CD4-positive, alpha-beta memory T cell (primary cell): Measurements from ENCODE around the gene METAP1. TPM values are rescaled to one million over a fixed set of nuclear protein-coding genes. Genes with fewer than 3 reads are reported as not detected.
A peak's percentile ranks its signal among the peaks of the same experiment; 100 is the strongest.

Experiments used
- CTCF ChIA-PET: fragments of 350-600 bp; sonication (Branson Sonifier 250); formaldehyde crosslinking; loops from one replicate; lab custom pipeline; 2021; ENCODE audit warnings: inconsistent platforms; ENCODE audit not compliant: partially characterized antibody; lab: Charles Lee
- POLR2A ChIA-PET: fragments of 350-600 bp; sonication (Branson Sonifier 250); formaldehyde crosslinking; loops from one replicate; lab custom pipeline; 2021; ENCODE audit not compliant: partially characterized antibody; lab: Charles Lee
- DNase-seq, 5 donors: peaks; one replicate each; pipeline versions ENCODE4 v3.0.0 to v3.0.0-alpha.2; 2020 to 2022; ENCODE audit warnings: mixed read lengths in 1 of 5
- H3K27ac ChIP-seq: one replicate; pipeline ENCODE4 v1.7.0; 2013; ENCODE audit warnings: low read depth, low read length
- H3K27me3 ChIP-seq: 2 replicates; pipeline ENCODE4 v1.7.0; 2013; ENCODE audit warnings: mild to moderate bottlenecking, low read length, moderate library complexity; ENCODE audit not compliant: insufficient read depth
- H3K36me3 ChIP-seq: 2 replicates; pipeline ENCODE4 v1.7.0; 2013; ENCODE audit warnings: mild to moderate bottlenecking, low read length, moderate library complexity; ENCODE audit not compliant: insufficient read depth
- H3K4me1 ChIP-seq: 2 replicates; pipeline ENCODE4 v1.7.0; 2013; ENCODE audit warnings: mild to moderate bottlenecking, low read length, moderate library complexity; ENCODE audit not compliant: insufficient read depth
- H3K4me3 ChIP-seq, 2 donors: one replicate each; pipeline ENCODE4 v1.7.0; 2013; ENCODE audit warnings: low read length in 2 of 2, mild to moderate bottlenecking in 1 of 2
- H3K9me3 ChIP-seq, 2 donors: one replicate each; pipeline ENCODE4 v1.7.0; 2013; ENCODE audit warnings: low read length in 2 of 2, control low read depth in 1 of 2; ENCODE audit not compliant: control insufficient read depth in 1 of 2
- H3K27ac Mint-ChIP-seq, 7 donors: one replicate each; pipeline ENCODE4 v1.8.0; 2020 to 2021; ENCODE audit warnings: mixed read lengths in 7 of 7, mild to moderate bottlenecking in 6 of 7, inconsistent platforms in 3 of 7, moderate library complexity in 3 of 7
- H3K27me3 Mint-ChIP-seq, 2 donors: one replicate each; pipeline ENCODE4 v1.8.0; 2020 to 2021; ENCODE audit warnings: mixed read lengths in 2 of 2
- H3K36me3 Mint-ChIP-seq, 2 donors: one replicate each; pipeline ENCODE4 v1.8.0; 2020 to 2021; ENCODE audit warnings: mixed read lengths in 2 of 2, inconsistent platforms in 1 of 2, mild to moderate bottlenecking in 1 of 2
- H3K4me1 Mint-ChIP-seq, 4 donors: one replicate each; pipeline ENCODE4 v1.8.0; 2020 to 2021; ENCODE audit warnings: mixed read lengths in 4 of 4, mild to moderate bottlenecking in 1 of 4
- H3K4me3 Mint-ChIP-seq, 8 donors: one replicate each; pipeline ENCODE4 v1.8.0; 2020 to 2021; ENCODE audit warnings: mixed read lengths in 8 of 8, mild to moderate bottlenecking in 7 of 8, moderate library complexity in 6 of 8, inconsistent platforms in 3 of 8
- H3K9me3 Mint-ChIP-seq, 8 donors: one replicate each; pipeline ENCODE4 v1.8.0; 2020 to 2021; ENCODE audit warnings: mixed read lengths in 8 of 8, mild to moderate bottlenecking in 5 of 8, inconsistent platforms in 3 of 8, moderate library complexity in 1 of 8
- intact Hi-C: fragments of 100-400 bp; cut with micrococcal nuclease; formaldehyde crosslinking; loops from one replicate; pipeline ENCODE4 v1.15.1; 2023
- polyA plus RNA-seq, 2 donors: library from polyadenylated mRNA; unstranded; fragments of 300-500 nt; fragmentation: Illumina TruSeq; gene quantifications; one replicate each; pipeline ENCODE4 v1.2.3, GENCODE V29; 2021
- total RNA-seq, 2 experiments: library from RNA; stranded (reverse); gene quantifications; one replicate each; pipeline ENCODE4 v1.2.3, GENCODE V29; 2021

METAP1 gene
- total and polyA plus RNA-seq, 4 experiments from 2014 or later = 33.5 to 36.7 (median 35.0) TPM

DNA sequence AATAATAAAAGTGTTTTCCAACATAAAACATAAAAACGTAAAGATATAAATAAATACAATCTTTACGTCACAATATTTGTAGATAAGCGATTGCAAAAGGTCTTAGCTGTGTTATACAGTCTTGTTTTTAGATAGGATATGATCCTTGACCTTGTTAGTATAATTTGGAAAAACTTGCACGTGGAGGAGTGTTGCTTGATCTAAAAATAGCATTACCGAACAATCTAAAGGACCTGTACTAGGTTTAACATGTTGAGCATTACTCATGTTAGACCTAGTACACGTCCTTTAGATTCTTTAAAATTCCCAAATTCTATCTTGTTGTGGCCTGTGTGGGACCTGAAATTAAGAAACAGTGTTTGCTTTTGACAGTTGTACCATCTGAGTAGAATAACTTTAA lies 1.6 kb downstream of the METAP1 start:
- Mint-ChIP-seq H3K36me3 (peaks cover 0 to 4% of the 10 kb centered on the region in 2 donors), H3K27ac (peak overlapping the region in 3 of 7 donors; percentile 19 to 90 (median 36)), H3K4me1 (peaks cover 26 to 62% (median 46%) of the 10 kb centered on the region in 4 donors), H3K27me3 (no peaks in the 10 kb centered on the region), H3K9me3 (no peaks in the 10 kb centered on the region), H3K4me3 (peak overlapping the region in 7 of 8 donors; percentile 25 to 66 (median 60))
- Histone ChIP-seq H3K9me3 (no peaks in the 10 kb centered on the region), H3K36me3 (no peaks in the 10 kb centered on the region), H3K4me1 (peaks cover 40% of the 10 kb centered on the region), H3K4me3 (no peak overlapping the region), H3K27me3 (no peaks in the 10 kb centered on the region), H3K27ac (no peak overlapping the region)
- intact Hi-C loops = loop anchor here (5.0 to 10.0 kb wide), 4 partner anchors 550 to 955 kb away; partner anchors contain the start of genes DAPP1, H2AZ1 and LAMTOR3
- ChIA-PET CTCF (interaction anchor here (1.0 to 9.7 kb wide), 6 partner anchors 9 to 952 kb away, joined by 4 to 373 read pairs (median 24); partner anchors contain the start of gene EIF4E), POLR2A (interaction anchor here (1.8 to 5.3 kb wide), 6 partner anchors 9 to 854 kb away, joined by 5 to 80 read pairs (median 35); partner anchors contain the start of genes ADH5, EIF4E and STPG2)
- no peak for DNase-seq

GRCh38 chr4:98998551-98998950 lies 3.0 kb downstream of the METAP1 start:
- H3K27ac Mint-ChIP-seq = peak overlapping the region in 2 of 7 donors; percentile 19 to 31

DNA sequence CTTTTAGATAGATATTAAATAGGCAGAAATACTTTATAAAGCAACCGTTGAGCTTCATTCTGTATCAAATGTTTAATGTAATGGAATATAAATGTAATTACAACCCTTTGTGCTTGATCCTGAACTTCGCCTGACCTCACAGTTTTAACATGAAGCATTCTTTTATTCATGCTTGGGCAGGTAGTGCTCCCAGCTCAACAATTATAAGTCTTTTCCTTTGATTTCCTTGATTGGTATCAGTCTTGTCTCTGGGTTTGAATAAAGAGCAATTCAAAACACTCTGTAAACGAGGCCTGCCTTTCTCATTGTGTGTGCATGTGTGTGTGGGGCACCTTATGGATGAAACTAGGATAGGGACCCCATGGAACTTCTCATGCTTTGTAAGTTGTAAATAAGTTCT lies 6.8 kb downstream of the METAP1 start:
- intact Hi-C loops = no loop called here
- H3K27me3 Mint-ChIP-seq = no peaks in the 10 kb centered on the region
- peaks cover 29% of the 10 kb centered on the region for H3K4me1 ChIP-seq
- no peak overlapping the region for H3K4me3 ChIP-seq
- no peaks in the 10 kb centered on the region for H3K9me3 Mint-ChIP-seq
- H3K27me3 ChIP-seq = no peaks in the 10 kb centered on the region
- no peak for DNase-seq
- ChIA-PET CTCF (interaction anchor here (1.2 kb wide), 1 partner anchor 54 kb away, joined by 9 read pairs; no protein-coding TSS in a partner anchor), POLR2A (interaction anchor here (0.6 kb wide), 1 partner anchor 949 kb away, joined by 3 read pairs; no protein-coding TSS in a partner anchor)
- peak overlapping the region in 1 of 8 donors; percentile 31 for H3K4me3 Mint-ChIP-seq
- H3K27ac Mint-ChIP-seq = peak overlapping the region in 1 of 7 donors; percentile 10
- no peaks in the 10 kb centered on the region for H3K36me3 ChIP-seq
- no peaks in the 10 kb centered on the region for H3K9me3 ChIP-seq
- peaks cover 41 to 87% (median 67%) of the 10 kb centered on the region in 4 donors for H3K4me1 Mint-ChIP-seq
- H3K27ac ChIP-seq = no peak overlapping the region
- H3K36me3 Mint-ChIP-seq = peaks cover 0 to 5% of the 10 kb centered on the region in 2 donors

More at GRCh38 chr4:98998551-98998950, 3.0 kb downstream of the METAP1 start:
- Mint-ChIP-seq H3K9me3 (no peaks in the 10 kb centered on the region), H3K4me1 (peaks cover 35 to 76% (median 57%) of the 10 kb centered on the region in 4 donors), H3K36me3 (peaks cover 0 to 4% of the 10 kb centered on the region in 2 donors), H3K4me3 (peak overlapping the region in 5 of 8 donors; percentile 4 to 66 (median 34)), H3K27me3 (no peaks in the 10 kb centered on the region)
- intact Hi-C loops = loop anchor here (5.0 to 10.0 kb wide), 4 partner anchors 551 to 954 kb away; partner anchors contain the start of genes DAPP1, H2AZ1 and LAMTOR3
- Histone ChIP-seq H3K4me1 (peaks cover 49% of the 10 kb centered on the region), H3K27me3 (no peaks in the 10 kb centered on the region), H3K4me3 (no peak overlapping the region), H3K36me3 (no peaks in the 10 kb centered on the region), H3K27ac (no peak overlapping the region), H3K9me3 (no peaks in the 10 kb centered on the region)
- no peak for DNase-seq
- ChIA-PET CTCF (interaction anchor here (1.0 to 9.7 kb wide), 2 partner anchors 57 to 91 kb away, joined by 3 to 373 read pairs; no protein-coding TSS in a partner anchor), POLR2A (interaction anchor here (1.3 to 5.3 kb wide), 3 partner anchors 58 to 90 kb away, joined by 5 to 80 read pairs (median 5); partner anchors contain the start of genes ADH5 and EIF4E)

DNA sequence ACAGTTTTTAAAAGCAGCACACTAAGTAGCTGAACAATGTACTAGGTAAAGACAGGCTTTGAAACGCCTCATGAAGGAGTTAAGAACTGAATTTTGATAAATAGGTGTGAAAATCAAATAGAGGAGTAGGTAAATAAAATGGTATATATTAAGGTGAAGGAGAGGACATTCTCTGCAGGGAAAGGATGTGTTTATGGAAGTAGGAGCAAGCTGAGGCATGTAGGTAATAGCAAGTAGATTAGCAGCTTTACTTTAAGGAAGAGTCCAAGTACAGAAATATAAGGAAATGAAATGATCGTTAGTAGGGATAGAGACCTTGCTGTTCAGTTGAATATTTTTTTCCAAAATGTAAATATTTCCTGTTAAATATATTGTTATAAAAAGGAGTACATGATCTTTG lies 12.5 kb downstream of the METAP1 start:
- H3K27ac ChIP-seq = no peak overlapping the region
- Mint-ChIP-seq H3K36me3 (peaks cover 21% of the 10 kb centered on the region in 2 donors), H3K27ac (no peak overlapping the region), H3K4me3 (no peak overlapping the region), H3K27me3 (no peaks in the 10 kb centered on the region), H3K4me1 (peaks cover 31 to 65% (median 50%) of the 10 kb centered on the region in 4 donors), H3K9me3 (peaks cover 0 to 7% (median 6%) of the 10 kb centered on the region in 8 donors)
- H3K4me1 ChIP-seq = peaks cover under 1% of the 10 kb centered on the region
- no peak for DNase-seq
- CTCF ChIA-PET = interaction anchor here (1.2 to 5.6 kb wide), 3 partner anchors 12 to 48 kb away, joined by 3 to 35 read pairs (median 16); partner anchors contain the start of gene METAP1
- H3K27me3 ChIP-seq = no peaks in the 10 kb centered on the region
- no peak overlapping the region for H3K4me3 ChIP-seq
- H3K36me3 ChIP-seq = no peaks in the 10 kb centered on the region
- intact Hi-C loops = no loop called here
- H3K9me3 ChIP-seq = no peaks in the 10 kb centered on the region
- POLR2A ChIA-PET = interaction anchor here (1.1 to 4.8 kb wide), 2 partner anchors 13 to 36 kb away, joined by 3 to 29 read pairs; partner anchors contain the start of gene METAP1

DNA sequence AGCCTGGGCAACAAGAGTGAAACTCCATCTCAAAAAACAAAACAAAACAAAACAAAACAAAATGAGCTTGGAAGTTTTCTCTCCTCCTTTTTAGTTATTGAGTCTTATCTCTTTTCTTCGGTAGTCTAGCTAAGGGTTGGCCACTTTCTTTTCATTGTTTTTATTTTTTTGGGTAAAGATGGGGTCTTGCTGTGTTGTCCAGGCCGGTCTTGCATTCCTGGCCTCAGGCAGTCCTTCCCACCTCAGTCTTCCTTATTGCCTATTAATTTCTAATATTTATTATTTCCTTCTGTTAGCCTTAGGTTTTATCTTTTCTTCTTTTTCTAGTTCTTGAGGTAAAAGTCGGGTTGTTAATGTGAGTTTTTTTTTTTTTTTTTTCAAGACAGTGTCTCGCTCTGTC lies 16.4 kb downstream of the METAP1 start:
- CTCF ChIA-PET = interaction anchor here (1.3 kb wide), 1 partner anchor 16 kb away, joined by 4 read pairs; the partner anchor contains the start of gene METAP1
- Histone ChIP-seq H3K9me3 (no peaks in the 10 kb centered on the region), H3K27me3 (no peaks in the 10 kb centered on the region), H3K4me1 (no peaks in the 10 kb centered on the region), H3K4me3 (no peak overlapping the region), H3K27ac (no peak overlapping the region), H3K36me3 (no peaks in the 10 kb centered on the region)
- H3K4me1 Mint-ChIP-seq = peaks cover 27 to 63% (median 55%) of the 10 kb centered on the region in 4 donors
- DNase-seq = no peak
- intact Hi-C loops = no loop called here
- H3K27me3 Mint-ChIP-seq = no peaks in the 10 kb centered on the region
- H3K4me3 Mint-ChIP-seq = peak overlapping the region in 2 of 8 donors; percentile 9 to 26
- H3K36me3 Mint-ChIP-seq = peaks cover 21 to 26% of the 10 kb centered on the region in 2 donors
- no peak overlapping the region for H3K27ac Mint-ChIP-seq
- peaks cover 0 to 7% (median 6%) of the 10 kb centered on the region in 8 donors for H3K9me3 Mint-ChIP-seq
- POLR2A ChIA-PET = no interaction called here

DNA sequence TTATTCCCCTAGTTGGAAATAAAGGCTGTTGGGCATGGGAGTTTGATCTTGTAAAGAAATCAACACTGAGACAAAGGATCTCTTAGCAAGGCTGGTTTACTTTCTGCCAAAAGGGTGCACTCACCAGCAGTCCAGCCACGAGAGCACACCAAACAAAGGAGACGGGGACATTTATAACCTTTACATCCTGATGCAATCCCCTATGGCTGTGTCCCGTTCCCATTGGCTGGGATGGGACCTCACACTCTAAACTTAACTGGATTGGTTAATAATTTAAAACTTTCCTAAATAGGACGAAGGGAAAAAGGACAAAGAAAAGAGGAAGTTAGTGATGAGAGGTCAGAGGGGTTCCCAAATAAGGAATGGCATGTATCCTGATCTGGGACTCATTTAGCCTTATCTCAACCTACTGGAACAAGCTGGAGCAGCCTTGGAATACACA lies 17.9 kb downstream of the METAP1 start:
- Mint-ChIP-seq H3K9me3 (peaks cover 0 to 7% (median 6%) of the 10 kb centered on the region in 8 donors), H3K4me3 (no peak overlapping the region), H3K4me1 (peaks cover 18 to 60% (median 49%) of the 10 kb centered on the region in 4 donors), H3K27ac (peak overlapping the region in 2 of 7 donors; percentile 4 to 13), H3K27me3 (no peaks in the 10 kb centered on the region), H3K36me3 (peaks cover 17 to 34% of the 10 kb centered on the region in 2 donors)
- ChIA-PET CTCF (no interaction called here), POLR2A (no interaction called here)
- no peaks in the 10 kb centered on the region for H3K9me3 ChIP-seq
- H3K27me3 ChIP-seq = no peaks in the 10 kb centered on the region
- no peaks in the 10 kb centered on the region for H3K36me3 ChIP-seq
- no peaks in the 10 kb centered on the region for H3K4me1 ChIP-seq
- no peak overlapping the region for H3K27ac ChIP-seq
- H3K4me3 ChIP-seq = no peak overlapping the region
- intact Hi-C loops = no loop called here
- DNase-seq = no peak
